A673 (cell line): Measurements from ENCODE around the gene PTGFRN.

Experiments used
- EZH2 ChIP-seq: fragments of 200-600 bp; sonication (generic); IDR thresholded peaks from 2 replicates; pipeline ENCODE4 v1.6.1; 2017; ENCODE audit warnings: borderline replicate concordance, low read depth, mild to moderate bottlenecking, mixed read lengths, antibody characterized with exemption, low read length; ENCODE audit not compliant: poor library complexity, severe bottlenecking
- TF ChIP-seq, protein P1 (sequence below): fragments of 300-800, 200-600 bp; sonication (generic); conservative IDR thresholded peaks from 2 replicates; pipeline ENCODE4 v1.5.1; 2017; ENCODE audit warnings: low read depth, mild to moderate bottlenecking, antibody characterized with exemption, low read length, moderate library complexity, mixed read lengths

- TF ChIP-seq, protein P1, sequence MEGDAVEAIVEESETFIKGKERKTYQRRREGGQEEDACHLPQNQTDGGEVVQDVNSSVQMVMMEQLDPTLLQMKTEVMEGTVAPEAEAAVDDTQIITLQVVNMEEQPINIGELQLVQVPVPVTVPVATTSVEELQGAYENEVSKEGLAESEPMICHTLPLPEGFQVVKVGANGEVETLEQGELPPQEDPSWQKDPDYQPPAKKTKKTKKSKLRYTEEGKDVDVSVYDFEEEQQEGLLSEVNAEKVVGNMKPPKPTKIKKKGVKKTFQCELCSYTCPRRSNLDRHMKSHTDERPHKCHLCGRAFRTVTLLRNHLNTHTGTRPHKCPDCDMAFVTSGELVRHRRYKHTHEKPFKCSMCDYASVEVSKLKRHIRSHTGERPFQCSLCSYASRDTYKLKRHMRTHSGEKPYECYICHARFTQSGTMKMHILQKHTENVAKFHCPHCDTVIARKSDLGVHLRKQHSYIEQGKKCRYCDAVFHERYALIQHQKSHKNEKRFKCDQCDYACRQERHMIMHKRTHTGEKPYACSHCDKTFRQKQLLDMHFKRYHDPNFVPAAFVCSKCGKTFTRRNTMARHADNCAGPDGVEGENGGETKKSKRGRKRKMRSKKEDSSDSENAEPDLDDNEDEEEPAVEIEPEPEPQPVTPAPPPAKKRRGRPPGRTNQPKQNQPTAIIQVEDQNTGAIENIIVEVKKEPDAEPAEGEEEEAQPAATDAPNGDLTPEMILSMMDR, result no peak
- no peak for TF ChIP-seq EZH2
Observed at GRCh38 chr1:117008656-117009055, 98.9 kb downstream of the PTGFRN start.
